ENCODE results near the gene ZNF593OS. TPM values are rescaled to one million over a fixed set of nuclear protein-coding genes. Genes with fewer than 3 reads are reported as not detected.

Gene ZNF593OS
- polyA plus RNA-seq, 1 donor from 2014 or later: 0.61 TPM

DNA sequence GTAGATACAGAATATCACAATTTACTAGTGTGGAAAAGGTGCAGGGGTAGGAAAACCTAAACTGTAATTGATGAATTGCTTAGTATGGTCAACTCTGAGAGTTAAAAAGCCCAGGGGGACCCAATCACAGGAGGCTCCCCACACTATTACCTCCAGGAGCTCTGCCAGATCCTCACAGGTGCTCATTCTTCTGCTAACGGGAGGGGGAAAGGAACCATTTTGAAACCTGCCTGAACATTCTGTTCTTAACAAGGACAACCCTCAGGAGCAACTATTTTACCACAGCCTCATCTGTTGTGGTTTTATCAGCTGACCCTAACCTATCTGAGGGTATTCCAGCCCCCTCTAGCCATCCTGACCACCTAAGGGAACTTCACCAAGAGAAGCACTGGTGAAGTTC is 40.9 kb downstream of the ZNF593OS start:
- peaks cover 7% of the 10 kb centered on the region for H3K27me3 Mint-ChIP-seq
- H3K9me3 Mint-ChIP-seq: peaks cover 0 to 3% (median 0%) of the 10 kb centered on the region in 3 donors
- no peaks in the 10 kb centered on the region for H3K36me3 Mint-ChIP-seq
- peaks cover 7 to 9% (median 8%) of the 10 kb centered on the region in 3 donors for H3K4me1 Mint-ChIP-seq
- H3K4me3 Mint-ChIP-seq: no peak overlapping the region
- no peak overlapping the region for H3K27ac Mint-ChIP-seq

DNA sequence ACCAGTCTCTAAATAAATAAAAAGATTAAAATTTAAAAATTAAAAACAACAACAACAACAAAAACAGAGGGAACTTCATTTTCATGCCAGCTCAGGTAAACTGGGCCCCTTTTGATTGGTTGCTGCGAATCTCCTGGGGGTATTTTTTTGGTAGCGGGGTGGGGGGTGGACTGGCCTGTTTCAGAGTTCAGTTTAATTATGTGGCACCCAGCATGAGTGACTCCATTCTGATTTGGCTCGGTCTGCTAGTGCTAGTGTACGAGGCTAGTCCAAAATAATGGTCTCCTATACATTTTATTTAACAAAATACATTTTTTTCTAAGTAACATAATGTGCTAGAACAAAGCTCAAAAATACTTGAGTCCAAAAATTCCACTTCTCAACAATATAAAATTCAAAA is 41.9 kb downstream of the ZNF593OS start:
- Mint-ChIP-seq H3K4me3 (no peak overlapping the region), H3K36me3 (no peaks in the 10 kb centered on the region), H3K9me3 (peaks cover 0 to 3% (median 0%) of the 10 kb centered on the region in 3 donors), H3K4me1 (peaks cover 7 to 9% (median 8%) of the 10 kb centered on the region in 3 donors), H3K27ac (no peak overlapping the region), H3K27me3 (peaks cover 7% of the 10 kb centered on the region)

DNA sequence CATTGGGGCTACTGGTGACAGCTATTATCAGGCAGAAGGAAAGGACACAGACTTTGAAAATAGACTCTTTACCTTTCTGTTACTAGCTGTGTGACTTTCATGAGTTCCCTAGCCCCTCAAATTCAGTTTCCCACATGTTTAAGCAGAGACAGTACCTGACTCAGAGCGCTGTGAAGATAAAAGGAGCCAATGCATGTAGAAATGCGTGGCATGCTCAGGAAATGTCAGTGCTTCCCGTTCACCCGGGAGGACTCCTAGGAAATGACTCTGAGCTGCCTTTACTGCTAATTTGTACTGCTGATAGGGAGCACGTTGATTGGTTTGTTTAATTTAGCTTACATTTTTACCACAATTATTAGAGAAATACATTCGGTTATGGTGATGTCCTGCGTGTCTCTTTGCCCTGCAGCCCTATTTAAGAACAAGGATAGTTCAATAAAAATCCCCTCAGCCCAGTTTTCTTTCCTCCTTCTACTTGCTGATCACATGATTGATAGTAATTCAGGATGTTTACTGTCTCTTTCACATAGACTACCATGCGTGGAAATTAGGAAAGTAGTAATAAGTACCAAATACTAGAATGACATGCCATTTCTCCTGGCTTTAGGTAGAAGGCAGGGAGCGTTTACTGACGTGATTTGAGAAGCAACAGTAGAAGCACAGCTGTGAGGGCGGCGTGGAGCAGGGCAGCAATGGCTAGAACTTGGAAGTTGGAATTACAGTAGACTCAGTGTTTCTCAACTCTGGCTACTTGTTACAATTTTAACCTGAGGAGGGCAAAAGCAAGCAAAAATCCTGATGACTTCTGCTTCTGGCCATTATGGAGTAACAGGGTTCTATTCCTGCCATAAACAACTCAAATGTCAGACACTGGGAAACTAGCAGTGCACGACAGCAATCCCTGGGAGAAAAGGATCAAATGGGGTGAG is 44.1 kb downstream of the ZNF593OS start:
- Mint-ChIP-seq H3K36me3 (no peaks in the 10 kb centered on the region), H3K27me3 (peaks cover 7% of the 10 kb centered on the region), H3K4me1 (peaks cover 7 to 14% (median 8%) of the 10 kb centered on the region in 3 donors), H3K27ac (no peak overlapping the region), H3K4me3 (peak overlapping the region in 1 of 4 donors; percentile 61), H3K9me3 (no peaks in the 10 kb centered on the region)

DNA sequence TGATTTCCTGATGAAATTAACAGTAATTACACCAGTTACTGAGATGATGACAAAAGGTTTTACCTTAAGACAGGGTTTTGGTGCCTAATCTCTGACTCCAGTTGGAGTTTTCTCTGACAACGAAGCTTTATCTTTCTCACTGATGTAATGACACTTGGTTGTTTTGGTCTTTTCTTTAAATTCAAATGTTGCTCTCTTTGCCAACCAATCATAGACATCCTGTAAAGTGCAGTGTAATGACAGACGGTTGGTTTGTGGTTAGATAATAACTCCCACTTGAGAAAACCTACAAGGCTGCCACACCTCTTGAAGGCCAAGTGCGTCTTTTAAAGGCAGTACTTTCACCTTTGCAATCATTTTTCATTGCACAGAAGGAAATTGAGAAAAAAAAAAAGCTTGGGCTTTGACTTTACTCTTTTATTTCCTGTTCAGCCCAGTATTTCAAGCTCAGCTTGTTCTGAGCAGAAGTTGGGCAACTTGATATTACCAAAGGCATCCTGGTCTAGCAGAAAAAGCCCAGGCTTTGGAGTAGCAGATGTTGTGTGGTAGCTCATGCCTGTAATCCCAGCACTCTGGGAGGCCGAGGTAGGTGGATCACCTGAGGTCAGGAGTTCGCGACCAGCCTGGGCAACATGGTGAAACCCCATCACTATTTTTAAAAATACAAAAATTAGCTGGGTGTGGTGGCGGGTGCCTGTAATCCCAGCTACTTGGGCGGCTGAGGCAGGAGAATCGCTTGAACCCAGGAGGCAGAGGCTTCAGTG is 45.1 kb downstream of the ZNF593OS start:
- Mint-ChIP-seq H3K27ac (peak overlapping the region in 2 of 3 donors; percentile 11 to 39), H3K4me3 (peak overlapping the region in 1 of 4 donors; percentile 49), H3K27me3 (peaks cover 7% of the 10 kb centered on the region), H3K4me1 (peaks cover 8 to 14% (median 8%) of the 10 kb centered on the region in 3 donors), H3K9me3 (no peaks in the 10 kb centered on the region), H3K36me3 (no peaks in the 10 kb centered on the region)

DNA sequence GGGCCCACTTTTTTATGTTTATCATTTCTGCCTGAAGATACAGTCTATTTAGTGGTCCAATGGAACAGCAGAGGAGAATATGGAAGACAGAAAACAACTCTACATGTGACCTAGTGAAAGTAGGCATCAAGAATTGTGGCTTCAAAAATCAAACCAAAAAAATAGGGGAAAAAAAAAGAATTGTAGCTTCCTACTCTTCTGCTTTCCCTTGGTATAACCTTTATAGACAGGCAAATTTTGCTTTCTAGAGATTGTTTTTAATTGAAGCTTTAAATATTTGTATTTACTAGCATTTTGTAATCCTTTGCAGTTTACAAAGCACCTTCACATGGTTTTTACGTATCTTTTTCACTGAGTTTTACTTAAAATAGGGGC is 45.7 kb downstream of the ZNF593OS start:
- Mint-ChIP-seq H3K4me1 (peaks cover 6 to 14% (median 8%) of the 10 kb centered on the region in 3 donors), H3K27ac (peak overlapping the region in 1 of 3 donors; percentile 39)

DNA sequence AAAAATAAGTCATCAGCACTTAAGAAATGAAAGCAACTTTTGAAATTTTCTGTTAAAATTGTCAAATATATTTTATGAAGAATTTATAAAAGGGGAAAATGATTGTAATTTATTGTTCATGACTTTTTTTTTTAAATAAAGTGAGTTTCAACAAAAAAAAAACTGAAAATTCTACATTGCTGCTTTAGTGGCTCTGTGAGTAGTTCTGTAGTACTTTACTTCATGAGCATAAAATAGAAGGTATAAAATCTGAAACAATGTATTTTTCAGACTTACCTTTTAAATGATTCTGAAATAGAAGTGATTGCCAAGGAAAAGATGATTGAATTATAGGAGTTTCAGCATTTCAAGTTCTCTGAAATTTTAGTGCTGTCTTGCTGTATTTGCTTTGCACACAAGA is 46.2 kb downstream of the ZNF593OS start:
- Mint-ChIP-seq H3K36me3 (no peaks in the 10 kb centered on the region), H3K4me1 (peaks cover 6 to 15% (median 8%) of the 10 kb centered on the region in 3 donors), H3K4me3 (no peak overlapping the region), H3K27me3 (peaks cover 4% of the 10 kb centered on the region), H3K27ac (no peak overlapping the region), H3K9me3 (no peaks in the 10 kb centered on the region)

More for the DNA sequence above, 45.7 kb downstream of the ZNF593OS start:
- H3K36me3 Mint-ChIP-seq: no peaks in the 10 kb centered on the region
- no peaks in the 10 kb centered on the region for H3K9me3 Mint-ChIP-seq
- H3K27me3 Mint-ChIP-seq: peaks cover 4% of the 10 kb centered on the region
- no peak overlapping the region for H3K4me3 Mint-ChIP-seq

DNA sequence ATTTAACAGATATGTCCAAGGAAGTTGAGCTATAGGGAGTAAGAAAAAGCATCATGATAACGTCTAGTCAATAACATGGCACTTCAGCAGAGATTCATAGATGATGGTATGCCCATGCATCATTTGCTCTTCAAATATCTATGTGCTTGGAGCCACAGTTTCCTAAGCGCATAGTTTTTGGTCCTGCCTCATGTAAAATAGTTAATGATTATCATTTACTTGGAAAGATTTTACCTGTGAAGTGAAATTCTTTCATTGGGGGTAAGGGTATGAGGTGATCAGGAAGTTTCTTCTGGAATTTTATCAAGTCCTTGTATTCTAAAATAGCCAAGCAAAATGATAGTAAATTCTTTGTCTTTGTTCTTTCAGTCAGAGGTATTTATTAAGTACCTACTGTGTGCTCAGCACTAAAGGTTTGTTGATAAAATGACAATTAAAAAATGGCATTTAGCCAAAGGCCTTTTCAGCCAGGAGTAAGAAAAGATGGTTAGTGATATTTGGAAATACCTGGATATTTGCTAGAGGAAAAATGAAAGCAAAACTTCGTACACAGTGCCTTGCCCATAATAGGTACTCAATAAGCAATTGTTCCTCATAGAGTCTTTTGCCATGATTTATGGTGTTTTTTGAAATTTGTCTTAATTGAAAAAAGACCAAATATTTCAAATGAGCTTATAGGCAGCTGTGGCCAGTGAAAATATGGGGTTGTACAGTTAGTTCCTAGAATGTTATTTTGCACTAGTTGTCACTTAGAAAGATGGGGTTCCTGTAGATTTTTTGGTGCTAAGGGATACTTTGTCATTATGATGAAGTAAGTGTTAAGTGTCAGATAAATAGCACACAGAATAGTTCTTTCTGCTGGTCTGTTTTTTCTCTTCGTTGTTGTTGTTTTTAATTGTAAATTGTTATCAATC is 47.0 kb downstream of the ZNF593OS start:
- H3K27ac Mint-ChIP-seq: no peak overlapping the region
- peaks cover 10 to 22% (median 14%) of the 10 kb centered on the region in 3 donors for H3K4me1 Mint-ChIP-seq
- no peak overlapping the region for H3K4me3 Mint-ChIP-seq

DNA sequence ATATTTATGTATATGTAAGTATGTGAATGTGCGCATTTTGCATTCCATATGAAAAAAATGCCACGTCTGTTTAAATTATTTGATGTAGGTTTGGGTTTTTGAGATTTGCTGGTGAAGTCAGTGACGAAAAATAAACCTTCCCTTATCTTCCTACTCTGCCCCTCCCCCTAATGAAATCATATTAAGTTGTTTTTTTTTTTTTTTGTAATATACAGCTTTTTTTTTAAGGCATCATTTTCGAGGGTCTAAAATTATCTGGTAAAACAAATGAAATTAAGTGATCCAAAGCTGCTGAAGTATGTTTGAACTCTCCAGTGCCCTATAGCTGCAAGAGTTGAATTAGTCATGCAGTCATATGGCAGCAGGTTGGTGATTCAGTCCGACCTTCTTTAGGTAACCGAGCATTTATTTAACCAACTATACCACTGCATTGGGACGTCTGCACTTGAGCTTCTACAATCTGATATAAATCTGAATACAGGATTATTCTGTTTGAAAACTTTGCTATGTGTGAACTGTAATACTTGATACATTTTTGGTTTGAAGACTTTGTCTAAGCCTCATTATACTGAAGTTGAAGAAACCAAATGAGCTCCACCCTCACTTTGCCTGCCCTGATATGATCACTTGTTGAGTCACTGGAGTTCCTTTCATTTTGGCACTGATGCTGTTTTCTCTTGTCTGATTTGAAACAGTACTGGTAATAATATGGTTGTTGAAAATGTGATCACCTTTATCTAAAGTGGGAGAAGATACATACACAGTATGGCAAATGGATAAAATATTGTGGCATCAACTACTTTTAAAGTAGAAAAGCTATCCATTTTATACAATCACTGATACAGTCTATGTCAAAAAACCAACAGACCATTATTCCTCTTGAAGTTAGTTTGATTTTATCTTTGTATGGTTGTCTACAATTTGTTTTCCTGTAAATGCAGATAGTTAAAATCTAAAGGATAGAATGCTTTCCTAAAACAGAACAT is 48.4 kb downstream of the ZNF593OS start:
- peaks cover 10 to 22% (median 14%) of the 10 kb centered on the region in 3 donors for H3K4me1 Mint-ChIP-seq
- H3K27me3 Mint-ChIP-seq: peaks cover 2% of the 10 kb centered on the region
- no peaks in the 10 kb centered on the region for H3K36me3 Mint-ChIP-seq
- no peak overlapping the region for H3K4me3 Mint-ChIP-seq
- no peaks in the 10 kb centered on the region for H3K9me3 Mint-ChIP-seq
- no peak overlapping the region for H3K27ac Mint-ChIP-seq

More for the DNA sequence above, 47.0 kb downstream of the ZNF593OS start:
- Mint-ChIP-seq H3K9me3 (no peaks in the 10 kb centered on the region), H3K36me3 (no peaks in the 10 kb centered on the region), H3K27me3 (peaks cover 4% of the 10 kb centered on the region)

DNA sequence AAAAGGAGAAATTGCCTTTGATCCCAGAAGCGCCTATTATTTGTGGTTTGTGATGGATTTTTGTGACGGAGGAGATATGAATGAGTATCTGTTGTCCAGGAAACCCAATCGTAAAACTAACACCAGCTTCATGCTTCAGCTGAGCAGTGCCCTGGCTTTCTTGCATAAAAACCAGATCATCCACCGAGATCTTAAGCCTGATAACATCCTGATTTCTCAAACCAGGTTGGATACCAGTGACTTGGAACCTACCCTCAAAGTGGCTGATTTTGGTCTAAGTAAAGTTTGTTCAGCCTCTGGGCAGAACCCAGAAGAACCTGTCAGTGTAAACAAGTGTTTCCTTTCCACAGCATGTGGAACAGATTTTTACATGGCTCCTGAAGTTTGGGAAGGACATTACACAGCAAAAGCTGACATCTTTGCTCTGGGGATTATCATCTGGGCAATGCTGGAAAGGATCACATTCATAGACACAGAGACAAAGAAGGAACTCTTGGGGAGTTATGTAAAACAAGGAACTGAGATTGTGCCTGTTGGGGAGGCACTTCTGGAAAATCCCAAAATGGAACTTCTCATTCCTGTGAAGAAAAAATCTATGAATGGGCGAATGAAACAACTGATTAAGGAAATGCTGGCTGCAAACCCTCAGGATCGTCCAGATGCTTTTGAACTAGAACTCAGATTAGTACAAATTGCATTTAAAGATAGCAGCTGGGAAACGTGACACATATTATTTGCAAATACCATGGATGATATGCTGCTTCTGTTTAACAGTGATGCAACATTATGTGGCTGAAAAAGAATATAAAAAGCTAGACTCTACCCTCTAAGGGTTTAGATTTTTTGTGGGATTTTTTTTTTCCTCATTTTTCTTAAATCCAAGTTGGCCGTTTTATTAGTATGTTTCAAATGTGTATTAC is 49.5 kb downstream of the ZNF593OS start:
- Mint-ChIP-seq H3K27me3 (no peaks in the 10 kb centered on the region), H3K27ac (peak overlapping the region in 1 of 3 donors; percentile 43), H3K4me3 (no peak overlapping the region), H3K4me1 (peaks cover 10 to 22% (median 10%) of the 10 kb centered on the region in 3 donors), H3K36me3 (peaks cover 2% of the 10 kb centered on the region), H3K9me3 (no peaks in the 10 kb centered on the region)

DNA sequence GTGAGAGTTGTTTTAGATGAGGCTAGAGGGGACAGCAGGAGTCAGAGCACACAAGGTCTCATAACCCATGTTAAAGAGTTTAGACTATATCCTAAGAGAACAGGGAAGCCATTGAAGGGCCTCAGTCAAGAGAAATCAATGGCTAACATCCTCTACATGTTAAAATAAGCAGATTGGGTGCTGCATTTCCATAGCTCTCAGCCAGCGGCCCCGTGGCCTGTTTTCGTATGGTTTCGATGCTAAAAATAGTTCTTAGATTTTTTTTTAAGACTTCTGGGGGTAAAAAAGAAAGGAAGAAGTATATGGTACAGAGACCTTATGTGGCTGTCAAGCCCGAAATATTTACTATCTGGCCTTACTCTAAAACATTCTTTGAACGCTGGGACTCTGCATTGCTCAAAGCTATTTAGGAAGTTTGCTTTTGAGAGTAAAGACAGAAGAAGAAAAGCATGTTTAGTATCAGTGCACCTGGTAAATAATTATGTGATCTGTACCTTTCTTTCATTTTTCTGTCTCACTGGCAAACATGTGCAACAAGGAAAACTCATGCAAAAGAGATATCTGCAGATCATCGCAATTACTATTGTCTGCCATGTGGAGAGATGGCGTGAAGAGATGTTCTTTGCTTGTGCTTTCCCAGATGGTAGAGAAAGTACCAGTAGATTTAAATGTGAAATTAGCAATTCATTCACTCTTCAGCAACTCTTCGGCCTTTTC is 51.6 kb downstream of the ZNF593OS start:
- Mint-ChIP-seq H3K27me3 (no peaks in the 10 kb centered on the region), H3K4me3 (peak overlapping the region in 2 of 4 donors; percentile 20 to 72), H3K36me3 (peaks cover 2% of the 10 kb centered on the region), H3K27ac (no peak overlapping the region), H3K4me1 (peaks cover 6 to 14% (median 6%) of the 10 kb centered on the region in 3 donors), H3K9me3 (no peaks in the 10 kb centered on the region)

Measured in IgD-negative memory B cell (primary cell).